K562 (cell line): ENCODE data around the gene VSIG10L2. TPM values are rescaled to one million over a fixed set of nuclear protein-coding genes. Genes with fewer than 3 reads are reported as not detected.
A peak's percentile ranks its signal among the peaks of the same experiment; 100 is the strongest.

Experiments used
- ATAC-seq: fragments of 200-7000 bp; cut with Tn5 transposase; 3 replicates; pipeline ENCODE4 v1.9.1; 2020; ENCODE audit warnings: moderate library complexity
- BruUV-seq: library from RNA; stranded (reverse); fragments of 400-500 nt; replicated peaks from 2 replicates; lab custom pipeline; 2021; lab: Mats Ljungman, UMichigan
- CTCF ChIA-PET: fragments of 300-600 bp; formaldehyde crosslinking; extraction: SDS; loops from one replicate; lab custom pipeline; 2021; ENCODE audit warnings: low intra/inter-chr PET ratio; lab: Yijun Ruan, JAX
- POLR2A ChIA-PET: fragments of 300-600, 350-650 bp; sonication (Branson Sonifier 250); formaldehyde crosslinking; extraction: SDS; loops from one replicate; lab custom pipeline; 2021; ENCODE audit warnings: antibody characterized with exemption, inconsistent platforms; lab: Yijun Ruan, JAX
- DNase-seq, 4 experiments: peaks; one replicate each; pipeline versions ENCODE4 v3.0.0 to v3.0.0-alpha.2; 2011 to 2018; ENCODE audit warnings: low spot score in 3 of 4, mixed read lengths in 3 of 4; ENCODE audit errors: extremely low read depth in 1 of 4
- FAIRE-seq: peaks from 2 replicates; lab custom pipeline; 2011; peaks lifted over from hg19 to GRCh38; lab: Jason Lieb, UNC
- H2AFZ ChIP-seq: 2 replicates; pipeline ENCODE4 v1.6.0; 2011; ENCODE audit warnings: low read depth, low read length, control low read depth, inconsistent platforms
- H3K27ac ChIP-seq: fragments of 200-600 bp; 3 replicates; pipeline ENCODE4 v1.8.0; 2011; ENCODE audit warnings: low read depth, mild to moderate bottlenecking, control low read depth, inconsistent platforms, low read length, moderate library complexity, mixed read lengths; ENCODE audit errors: extremely low read depth
- H3K27me3 ChIP-seq, 2 experiments: fragments of 300-600 bp in 1 of 2; 2 replicates in 1 of 2; 3 replicates in 1 of 2; pipeline versions ENCODE4 v1.6.0 to v1.8.0; 2011; ENCODE audit warnings: inconsistent platforms in 2 of 2, low read length in 2 of 2, mild to moderate bottlenecking in 1 of 2, mixed read lengths in 1 of 2, moderate library complexity in 1 of 2; ENCODE audit not compliant: control insufficient read depth in 2 of 2, insufficient read depth in 2 of 2
- H3K36me3 ChIP-seq: fragments of 300-600 bp; 3 replicates; pipeline ENCODE4 v1.8.0; 2011; ENCODE audit warnings: mild to moderate bottlenecking, low read length, inconsistent platforms; ENCODE audit not compliant: control insufficient read depth, insufficient read depth
- H3K4me1 ChIP-seq, 2 experiments: fragments of 200-600 bp in 1 of 2; replicated peaks in 1 of 2; 2 replicates in 1 of 2; 3 replicates in 1 of 2; pipeline versions ENCODE4 v1.5.1 to v1.8.0; 2011; ENCODE audit warnings: inconsistent platforms in 2 of 2, low read length in 2 of 2, mild to moderate bottlenecking in 1 of 2, mixed read lengths in 1 of 2, moderate library complexity in 1 of 2; ENCODE audit not compliant: control insufficient read depth in 2 of 2, insufficient read depth in 2 of 2
- H3K4me2 ChIP-seq: 2 replicates; pipeline ENCODE4 v1.6.1; 2011; ENCODE audit warnings: low read length, control low read depth, inconsistent platforms, mixed read lengths; ENCODE audit not compliant: insufficient read depth
- H3K4me3 ChIP-seq: fragments of 200-600 bp; sonication (generic), shearing (Covaris generic); 2 replicates; pipeline ENCODE4 v1.5.1; 2016; ENCODE audit warnings: control low read depth, inconsistent platforms
- H3K79me2 ChIP-seq: fragments of 200-600 bp; 3 replicates; pipeline ENCODE4 v1.8.0; 2011; ENCODE audit warnings: low read length, inconsistent platforms; ENCODE audit not compliant: control insufficient read depth, insufficient read depth
- H3K9ac ChIP-seq, 2 experiments: 2 replicates each; pipeline versions ENCODE4 v1.6.0 to v1.6.1; 2011; ENCODE audit warnings: low read depth in 2 of 2, low read length in 2 of 2, control low read depth in 1 of 2, inconsistent platforms in 1 of 2, mild to moderate bottlenecking in 1 of 2, mixed read lengths in 1 of 2; ENCODE audit not compliant: insufficient read depth in 1 of 2
- H3K9me1 ChIP-seq: one replicate; pipeline ENCODE4 v1.6.0; 2011; ENCODE audit warnings: inconsistent platforms, mild to moderate bottlenecking, low read length, moderate library complexity; ENCODE audit not compliant: control insufficient read depth, insufficient read depth
- H3K9me3 ChIP-seq: replicated peaks from 2 replicates; pipeline ENCODE4 v1.5.1; 2011; ENCODE audit warnings: low read depth, low read length, inconsistent platforms; ENCODE audit not compliant: control insufficient read depth, insufficient read depth
- H4K20me1 ChIP-seq: replicated peaks from 2 replicates; pipeline ENCODE4 v1.6.1; 2011; ENCODE audit warnings: low read length, inconsistent platforms, mixed read lengths; ENCODE audit not compliant: control insufficient read depth, insufficient read depth
- CBX3 ChIP-seq, 2 experiments: IDR thresholded peaks; 1 replicate in 1 of 2; 2 replicates in 1 of 2; pipeline ENCODE4 v1.6.1; 2012; ENCODE audit warnings: inconsistent platforms in 2 of 2, low read length in 2 of 2, borderline replicate concordance in 1 of 2, control low read depth in 1 of 2
- CTCF ChIP-seq, 3 experiments: IDR thresholded peaks in 2 of 3; conservative IDR thresholded peaks in 1 of 3; 2 replicates each; pipeline ENCODE4 v1.5.1; 2011 to 2012; ENCODE audit warnings: low read length in 3 of 3, mild to moderate bottlenecking in 3 of 3, control low read depth in 2 of 3, improper control_type of control experiment in 1 of 3, inconsistent platforms in 1 of 3, low read depth in 1 of 3, mixed read lengths in 1 of 3, moderate library complexity in 1 of 3; ENCODE audit not compliant: insufficient read depth in 2 of 3
- E2F1 ChIP-seq: sonication (generic); formaldehyde crosslinking; IDR thresholded peaks from 2 replicates; pipeline ENCODE4 v1.8.1; 2023; ENCODE audit warnings: mild to moderate bottlenecking, missing genetic modification reagents, moderate library complexity
- IRF1 ChIP-seq: sonication (generic); formaldehyde crosslinking; IDR thresholded peaks from 2 replicates; pipeline ENCODE4 v1.8.0; 2022; ENCODE audit warnings: missing genetic modification reagents, mild to moderate bottlenecking, borderline replicate concordance
- MTA1 ChIP-seq: fragments of 450-650 bp; IDR thresholded peaks from 2 replicates; pipeline ENCODE4 v1.6.1; 2017; ENCODE audit warnings: borderline replicate concordance
- RAD21 ChIP-seq, 2 experiments: fragments of 250-450 bp in 1 of 2; fragments of 450-650 bp in 1 of 2; sonication (Bioruptor Pico) in 1 of 2; formaldehyde crosslinking in 1 of 2; IDR thresholded peaks in 1 of 2; conservative IDR thresholded peaks in 1 of 2; 2 replicates each; pipeline versions ENCODE4 v1.4.0 to v1.8.0; 2020 to 2022; ENCODE audit warnings: mild to moderate bottlenecking in 2 of 2, moderate library complexity in 1 of 2
- RFX7 ChIP-seq: fragments of 250-450 bp; sonication (Bioruptor Pico); IDR thresholded peaks from 2 replicates; pipeline ENCODE4 v1.5.1; 2021; ENCODE audit warnings: mild to moderate bottlenecking
- TCF7 ChIP-seq: sonication (generic); IDR thresholded peaks from 2 replicates; pipeline ENCODE4 v1.6.1; 2016; ENCODE audit warnings: antibody characterized with exemption, borderline replicate concordance
- U2AF1 ChIP-seq: fragments of 200-400 bp; formaldehyde crosslinking; optimal IDR thresholded peaks from 2 replicates; pipeline ENCODE3; 2017; ENCODE audit warnings: mild to moderate bottlenecking, low read depth, low read length, moderate library complexity
- WGBS: fragments of 100-300 bp; shearing (Covaris generic); methylation state at CpG from one replicate; pipeline ENCODE4 v1.1.6; 2016; ENCODE audit warnings: low coverage, mixed read lengths; ENCODE audit not compliant: insufficient coverage; ENCODE audit errors: missing lambda C conversion rate; 5-methylcytosine and 5-hydroxymethylcytosine counted together
- in situ Hi-C: fragments of 300-500 bp; cut with MboI; formaldehyde crosslinking; loops from 4 replicates; pipeline ENCODE4 v1.15.0; 2018; ENCODE audit warnings: inconsistent platforms, mixed read lengths
- intact Hi-C: fragments of 100-400 bp; cut with micrococcal nuclease; formaldehyde crosslinking; loops from 2 replicates; pipeline ENCODE4 v1.14.2; 2022
- polyA plus RNA-seq, 8 experiments: library from polyadenylated mRNA; depleted of rRNA in 4 of 8; stranded (reverse) in 5 of 8; unstranded in 3 of 8; fragments of >200 nt; fragmentation: Nextera tagmentation in 2 of 8; fragmentation: Illumina TruSeq in 1 of 8; extraction: Ambion mirVana in 2 of 8; extraction: Trizol in 1 of 8; gene quantifications; 2 replicates each; pipeline versions ENCODE4 v1.2.1 to v1.2.3, GENCODE V29; 2011 to 2014; ENCODE audit warnings: inconsistent platforms in 1 of 8, missing spikeins in 1 of 8
- total RNA-seq, 7 experiments: library from RNA; depleted of rRNA in 6 of 7; stranded (reverse); fragments of >200 nt in 6 of 7; fragmentation: Illumina TruSeq in 2 of 7; extraction: Trizol in 2 of 7; gene quantifications; 2 replicates each; pipeline versions ENCODE4 v1.2.1 to v1.2.3, GENCODE V29; 2011 to 2021; ENCODE audit warnings: low replicate concordance in 1 of 7

The VSIG10L2 gene
- total and polyA plus RNA-seq, 9 of the 15 experiments (the other 6 are each of a cell fraction or from before 2014, with no cell fraction given): not detected

GRCh38 chr11:125935056-125935455, 10.8 kb upstream of the VSIG10L2 start:
- Histone ChIP-seq H3K4me2 (no peak overlapping the region), H3K27me3 (peaks cover 0 to under 1% of the 10 kb centered on the region in 2 experiments; a peak in 2 of 5 replicates), H3K4me3 (no peak overlapping the region), H4K20me1 (no peaks in the 10 kb centered on the region), H3K79me2 (no peaks in the 10 kb centered on the region), H3K9me3 (no peaks in the 10 kb centered on the region), H3K9ac (no peak overlapping the region), H3K9me1 (no peaks in the 10 kb centered on the region), H3K27ac (no peak overlapping the region), H3K36me3 (no peaks in the 10 kb centered on the region), H3K4me1 (peaks cover 4 to 9% of the 10 kb centered on the region in 2 experiments; a peak in 4 of 5 replicates), H2AFZ (no peak overlapping the region)
- intact Hi-C loops (no loop called here), in situ Hi-C loops (no loop called here)
- no peak for FAIRE-seq
- WGBS: 34% methylated on average over 2 of the region's 2 CpGs
- ATAC-seq: peak; percentile 53; the same call in 2 of the 3 replicates
- no TSS peak for BruUV-seq
- DNase-seq: no peak
- TF ChIP-seq MTA1 (no peak), CBX3 (IDR thresholded peaks at IDR 0.05; ENCODE audit: borderline replicate concordance in 1 of 2, low read length in 2 of 2) (no peak), TCF7 (no peak), CTCF (IDR thresholded peaks at IDR 0.05 in 2 of 3, conservative IDR thresholded peaks at IDR 0.05 in 1 of 3; ENCODE audit: insufficient read depth in 2 of 3, low read depth in 1 of 3, low read length in 3 of 3) (peak in 1 of 3 experiments; percentile 9; a peak in 1 of 6 replicates), RFX7 (CRISPR knock-in tag) (no peak), RAD21 (CRISPR knock-in tag; conservative IDR thresholded peaks at IDR 0.05 in 1 of 2, IDR thresholded peaks at IDR 0.05 in 1 of 2) (peak in 1 of 2 experiments; percentile 14; a peak in 1 of 4 replicates), IRF1 (CRISPR knock-in tag) (no peak), U2AF1 (no peak), E2F1 (no peak)
- POLR2A ChIA-PET: no interaction called here
- CTCF ChIA-PET: no interaction called here
